Measurements from ENCODE around the gene NXPE3.
"Not testable (repeated sequence)": the region's sequence is repeated elsewhere in the genome, so short reads cannot be mapped to it uniquely, and the experiment has no call there.

NXPE3 gene

DNA sequence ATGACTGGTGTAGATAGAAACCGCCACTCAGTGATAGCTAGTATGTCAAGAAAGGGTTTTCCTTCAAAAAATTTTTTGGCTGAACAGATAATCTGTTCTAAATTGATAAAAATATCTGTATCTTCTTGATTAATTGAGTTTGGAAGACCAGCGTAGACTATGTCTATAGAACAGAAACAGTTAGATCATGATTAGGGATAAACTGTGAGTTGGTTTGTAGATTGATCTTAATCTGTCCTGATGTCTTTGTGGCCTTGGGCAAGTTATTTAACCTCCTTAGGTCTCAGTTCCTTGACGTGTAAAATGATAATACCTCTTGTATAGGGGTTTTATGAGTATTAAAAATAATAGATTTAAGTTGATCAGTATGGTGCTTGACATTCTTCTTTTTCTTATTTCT lies 75.0 kb downstream of the NXPE3 start:
- DNase-seq: no peak

DNA sequence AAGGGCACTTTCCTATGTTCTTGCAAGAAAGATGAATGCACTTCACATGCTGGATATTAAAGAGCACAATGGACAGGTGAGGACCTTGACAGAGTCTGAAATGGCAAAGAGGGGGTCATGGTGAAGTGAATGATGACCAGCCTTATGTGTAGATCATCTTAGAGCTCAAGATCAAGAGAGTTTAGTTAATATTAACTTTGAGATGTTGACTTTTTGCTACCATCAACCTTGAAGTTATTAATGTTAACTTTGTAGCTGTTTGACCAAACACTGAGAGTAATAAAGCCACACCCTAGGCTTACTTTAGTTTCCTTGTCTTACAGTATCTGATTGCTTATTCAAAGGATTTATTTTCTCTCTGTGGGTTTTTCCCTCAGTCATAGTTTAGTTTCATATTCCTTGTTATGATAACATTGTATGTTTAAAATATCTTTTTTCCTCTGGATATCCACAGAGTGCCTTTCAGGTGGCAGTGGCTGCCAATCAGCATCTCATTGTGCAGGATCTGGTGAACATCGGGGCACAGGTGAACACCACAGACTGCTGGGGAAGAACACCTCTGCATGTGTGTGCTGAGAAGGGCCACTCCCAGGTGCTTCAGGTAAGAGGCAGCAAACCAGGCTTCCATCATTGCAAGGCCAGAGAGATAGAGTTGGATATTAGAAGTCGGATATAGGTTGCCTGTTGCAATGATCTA lies 75.7 kb downstream of the NXPE3 start:
- no peak for DNase-seq

DNA sequence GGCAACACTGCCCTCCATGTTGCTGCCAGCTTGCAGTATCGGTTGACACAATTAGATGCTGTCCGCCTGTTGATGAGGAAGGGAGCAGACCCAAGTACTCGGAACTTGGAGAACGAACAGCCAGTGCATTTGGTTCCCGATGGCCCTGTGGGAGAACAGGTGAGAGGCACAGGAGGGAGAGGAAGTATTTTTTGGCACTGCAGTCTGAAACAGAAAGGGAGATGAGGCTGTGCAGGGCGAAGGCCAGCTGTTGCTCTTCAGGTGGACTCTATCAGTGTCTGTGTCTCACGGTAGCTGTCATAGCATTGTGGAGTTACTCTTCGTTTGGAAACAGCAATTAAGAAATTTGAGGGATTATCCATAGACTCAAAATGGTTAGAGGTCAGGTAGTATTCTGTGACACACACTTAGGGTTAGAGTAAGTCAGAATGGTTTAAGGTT lies 78.3 kb downstream of the NXPE3 start:
- no peak for DNase-seq

DNA sequence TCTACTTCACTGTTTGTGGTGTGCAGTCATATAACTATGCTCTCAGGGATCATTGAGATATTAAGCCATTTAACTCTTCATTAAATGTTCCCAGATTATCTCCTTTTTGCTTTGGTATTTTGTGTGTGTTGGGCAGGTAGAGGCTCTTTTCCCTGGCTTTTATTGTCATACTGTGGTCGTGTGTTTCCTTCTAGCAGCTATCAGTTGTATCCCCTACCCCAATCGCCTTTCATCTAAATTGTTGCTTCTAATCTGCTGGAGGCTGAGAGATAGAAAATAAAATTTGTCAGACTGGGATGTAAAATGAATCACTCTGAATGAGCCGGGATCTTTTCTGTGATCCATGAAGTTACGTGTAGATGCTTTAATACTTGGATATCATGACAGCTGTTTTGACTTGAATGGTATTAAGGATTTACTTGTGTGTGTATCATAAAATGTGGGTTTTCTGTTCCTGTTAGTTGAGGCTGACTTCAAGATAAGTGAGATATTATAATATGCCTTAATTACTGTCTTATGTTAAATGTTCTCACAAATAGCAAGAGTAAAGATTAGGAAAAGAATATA lies 79.5 kb downstream of the NXPE3 start:
- no peak for DNase-seq

DNA sequence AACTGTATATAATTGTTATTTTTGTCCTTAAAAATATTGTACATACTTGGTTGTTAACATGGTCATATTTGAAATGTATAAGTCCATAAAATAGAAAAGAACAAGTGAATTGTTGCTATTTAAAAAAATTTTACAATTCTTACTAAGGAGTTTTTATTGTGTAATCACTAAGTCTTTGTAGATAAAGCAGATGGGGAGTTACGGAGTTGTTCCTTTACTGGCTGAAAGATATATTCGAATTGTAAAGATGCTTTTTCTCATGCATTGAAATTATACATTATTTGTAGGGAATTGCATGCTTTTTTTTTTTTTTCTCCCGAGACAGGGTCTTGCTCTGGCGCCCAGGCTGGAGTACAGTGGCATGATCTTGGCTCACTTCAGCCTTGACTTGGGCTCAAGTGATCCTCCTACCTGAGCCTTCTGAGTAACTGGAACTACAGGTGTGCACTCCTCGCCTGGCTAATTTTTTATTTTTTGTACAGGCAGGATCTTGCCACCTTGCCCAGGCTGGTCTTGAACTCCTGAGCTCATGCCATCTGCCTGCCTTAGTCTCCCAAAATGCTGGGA lies 81.0 kb downstream of the NXPE3 start:
- no peak for DNase-seq

DNA sequence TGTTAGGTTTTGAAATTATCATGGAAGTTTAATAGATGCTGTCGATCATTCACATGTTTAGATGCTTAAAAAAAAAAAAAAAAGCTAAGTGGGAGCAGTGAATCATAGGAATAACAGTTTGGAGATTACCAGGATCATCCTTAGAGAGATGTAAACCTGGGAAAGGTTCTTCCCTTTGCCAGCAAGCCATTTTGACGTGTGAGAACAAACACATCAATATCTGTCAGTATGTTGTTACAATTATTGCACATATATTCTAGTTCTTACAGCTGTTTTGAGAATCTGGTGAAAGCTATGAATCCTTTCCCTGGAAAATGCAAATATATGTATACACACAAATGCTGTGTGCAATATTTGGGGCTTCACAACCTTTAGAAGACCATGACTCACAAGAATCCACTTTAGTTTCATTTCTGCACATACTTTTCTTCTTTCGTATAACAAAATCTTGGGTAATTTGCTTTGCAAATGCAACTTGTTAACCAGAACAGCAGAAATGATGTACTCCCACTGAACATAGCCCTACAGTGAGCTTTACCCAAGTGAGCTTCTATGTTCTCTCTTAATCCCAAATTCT lies 82.3 kb downstream of the NXPE3 start:
- no peak for DNase-seq

DNA sequence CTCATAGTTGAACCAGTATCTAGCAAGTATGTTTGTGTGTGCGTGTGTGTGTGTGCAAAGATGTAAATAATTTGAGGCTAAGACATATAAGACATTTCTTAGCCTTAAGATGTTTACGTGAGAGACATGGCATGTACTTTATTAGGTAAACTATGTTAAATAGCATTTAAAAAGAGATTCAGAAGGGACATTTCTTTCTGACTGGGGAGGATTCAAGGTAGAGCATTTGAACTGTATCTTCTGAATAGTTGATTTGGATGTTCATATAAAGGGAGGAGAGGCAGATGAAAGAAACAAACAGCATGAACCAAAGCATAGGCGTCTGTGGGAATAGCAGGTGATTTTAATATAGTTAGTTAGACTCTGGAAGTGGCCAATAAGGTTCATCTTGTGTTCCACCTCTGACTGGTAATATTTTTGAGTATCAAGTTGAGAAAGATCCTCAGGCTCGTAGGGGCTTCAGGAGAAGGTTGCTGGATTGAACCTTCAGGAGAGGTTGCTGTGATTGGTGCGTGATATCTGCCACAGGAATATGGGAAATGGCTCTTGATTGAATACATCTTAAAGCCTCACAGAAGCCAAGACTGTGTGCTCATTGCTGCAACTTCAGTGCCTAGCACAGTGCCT lies 82.9 kb downstream of the NXPE3 start:
- no peak for DNase-seq

DNA sequence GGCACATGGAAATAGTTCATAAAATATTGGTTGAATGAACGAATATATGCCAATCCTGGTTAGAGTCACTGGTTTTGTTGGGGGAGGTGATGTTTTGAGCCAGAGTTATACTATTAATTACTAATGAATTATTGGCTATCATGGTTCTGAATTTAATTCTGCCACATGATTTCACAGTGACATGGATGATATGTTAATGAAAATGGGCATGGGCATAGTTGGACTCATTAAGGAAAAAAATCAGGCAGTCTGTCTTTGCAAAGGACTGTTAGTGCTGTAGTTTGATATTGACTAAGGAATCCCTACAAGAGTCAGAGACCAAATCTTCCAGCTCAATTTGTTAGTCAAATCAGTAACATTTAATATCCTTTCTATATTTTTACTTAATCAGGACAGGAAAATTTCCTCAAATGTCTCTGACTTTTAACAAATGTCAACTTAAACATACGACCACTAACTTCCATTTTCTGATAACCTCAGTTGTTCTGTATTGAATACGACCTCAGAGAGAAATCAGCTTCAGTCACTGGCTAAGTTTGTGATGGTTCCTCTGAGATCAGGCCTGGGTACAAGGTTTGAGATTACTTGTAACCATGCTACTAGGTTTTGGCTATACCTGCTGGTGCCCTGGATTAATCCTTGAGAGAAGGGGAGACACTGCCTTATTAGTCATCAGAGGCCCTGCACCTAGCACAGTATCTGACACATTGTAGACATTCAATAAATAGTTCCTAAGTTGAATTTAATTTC lies 83.6 kb downstream of the NXPE3 start:
- no peak for DNase-seq

DNA sequence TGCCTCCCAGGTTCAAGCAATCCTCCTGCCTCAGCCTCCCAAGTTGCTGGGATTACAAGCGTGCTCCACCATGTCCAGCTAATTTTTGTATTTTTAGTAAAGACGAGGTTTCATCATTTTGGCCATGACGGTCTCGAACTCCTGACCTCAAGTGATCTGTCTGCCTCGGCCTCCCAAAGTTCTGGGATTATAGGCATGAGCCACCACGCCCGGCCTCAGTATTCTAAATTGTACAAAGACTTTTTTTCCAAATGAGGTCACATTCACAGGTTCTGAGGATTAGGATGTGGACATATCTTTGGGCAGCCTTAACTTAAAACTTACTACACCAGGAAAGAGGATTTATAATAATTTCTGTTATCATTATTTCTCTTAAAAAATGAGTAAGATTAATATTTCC lies 85.9 kb downstream of the NXPE3 start:
- not testable (repeated sequence) for DNase-seq

DNA sequence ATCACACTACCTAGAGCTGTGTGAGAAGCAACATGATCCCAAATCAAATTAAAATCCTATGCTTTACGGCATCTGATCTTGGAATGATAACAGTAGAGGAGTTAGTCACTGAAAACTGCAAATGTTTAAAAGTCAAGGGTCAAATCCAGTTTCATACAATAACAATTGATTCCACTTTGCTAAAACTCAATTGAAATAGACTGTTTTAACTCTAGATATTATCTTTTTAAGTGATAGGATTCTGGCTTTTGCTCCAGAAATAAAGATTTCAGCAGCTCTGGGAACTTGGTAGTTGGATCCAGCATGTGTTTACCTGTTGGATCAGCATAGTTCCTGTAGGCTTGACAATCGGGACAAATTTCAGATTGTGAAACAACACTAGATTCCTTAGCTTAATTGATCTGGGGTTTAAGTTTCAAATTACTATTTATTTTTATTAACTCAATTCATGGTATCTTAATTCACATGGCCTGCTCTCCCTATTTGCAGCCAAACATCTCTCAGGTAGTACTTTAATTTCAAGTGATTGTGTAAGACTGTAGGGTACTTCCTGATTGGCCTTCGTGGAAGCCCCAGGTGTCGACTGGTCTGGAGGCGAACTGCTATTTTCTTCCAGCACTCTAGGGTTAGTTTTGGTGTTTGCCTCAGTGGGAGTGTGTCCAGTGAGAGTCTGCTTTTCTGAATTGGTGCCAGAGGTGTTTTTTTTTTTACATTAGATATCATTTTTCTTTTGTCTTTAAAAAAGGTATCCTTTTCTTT lies 86.9 kb downstream of the NXPE3 start:
- peak; percentile 12 for DNase-seq

DNA sequence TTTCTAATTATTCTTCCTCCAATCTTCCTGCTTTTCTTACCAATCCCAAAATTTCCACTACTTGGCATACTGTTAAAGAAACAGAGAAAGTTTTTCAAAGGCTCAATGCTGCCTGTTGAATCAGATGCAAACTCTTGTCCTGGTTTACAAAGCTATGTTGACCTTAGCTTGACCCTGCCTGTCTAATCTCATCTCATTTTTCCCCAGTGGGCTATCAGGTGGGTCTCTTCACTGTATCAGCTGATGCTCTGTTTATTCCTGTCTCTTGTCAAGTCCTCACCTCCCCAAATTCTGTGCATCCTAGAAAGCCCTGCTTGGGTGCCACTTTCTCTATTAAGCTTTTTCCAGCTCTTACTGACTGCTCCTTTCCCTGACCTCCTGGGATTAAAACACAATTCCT lies 88.5 kb downstream of the NXPE3 start:
- no peak for DNase-seq

DNA sequence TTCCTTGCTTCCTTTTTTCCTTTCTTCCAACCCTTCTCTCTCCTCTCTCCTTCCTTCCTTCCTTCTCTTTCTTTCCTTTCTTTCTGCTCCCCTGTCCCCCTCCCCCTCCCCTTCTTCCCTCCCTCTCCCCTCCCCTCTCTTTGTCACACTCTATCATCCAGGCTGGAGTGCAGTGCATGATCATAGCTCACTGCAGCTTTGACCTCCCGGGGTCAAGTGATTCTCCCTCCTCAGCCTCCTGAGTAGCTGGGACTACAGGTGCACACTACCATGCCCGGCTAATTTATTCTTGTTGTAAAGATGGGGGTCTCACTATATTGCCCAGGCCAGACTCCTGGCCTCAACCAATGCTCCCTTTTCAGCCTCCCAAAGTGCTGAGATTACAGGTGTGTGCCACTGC lies 89.0 kb downstream of the NXPE3 start:
- DNase-seq: no peak

DNA sequence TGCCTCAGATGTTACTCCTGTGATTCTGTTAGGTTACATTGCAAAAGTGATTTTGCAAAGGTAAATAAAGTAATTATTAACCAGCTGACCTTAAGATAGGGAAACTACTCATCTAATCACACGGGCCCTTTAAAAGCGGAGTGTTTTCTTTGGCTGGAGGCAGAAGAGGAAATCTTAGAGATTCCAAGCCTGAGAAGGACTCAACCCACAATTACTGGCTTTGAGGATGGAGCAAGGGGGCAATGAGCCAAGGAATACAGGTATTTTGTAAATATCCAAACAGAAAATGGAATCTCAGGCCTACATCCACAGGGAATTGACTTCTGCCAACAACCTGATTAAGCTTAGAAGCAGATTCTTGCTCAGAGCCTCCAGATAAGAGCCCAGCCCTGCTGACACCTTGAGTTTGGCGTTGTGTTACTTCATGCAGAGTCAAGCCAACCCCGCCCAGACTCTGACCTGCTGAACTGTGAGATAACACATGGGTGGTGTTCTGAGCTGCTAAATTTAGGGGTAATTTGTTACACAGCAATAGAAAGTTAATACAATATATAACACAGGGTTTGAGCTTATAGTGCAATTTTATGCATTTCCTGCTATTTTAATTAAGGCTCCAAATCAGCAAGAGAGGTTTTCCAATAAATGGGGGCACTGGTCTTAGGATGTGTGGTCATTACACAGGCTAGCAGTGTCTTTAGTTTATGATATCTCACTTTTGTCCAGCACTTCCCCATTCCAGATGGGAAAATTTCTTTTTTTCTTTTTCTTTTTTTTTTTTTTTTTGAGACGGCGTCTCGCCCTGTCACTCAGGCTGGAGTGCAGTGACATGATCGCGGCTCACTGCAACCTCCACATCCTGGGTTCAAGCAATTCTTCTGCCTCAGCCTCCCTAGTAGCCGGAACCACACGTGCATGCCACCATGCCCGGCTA lies 89.8 kb downstream of the NXPE3 start:
- DNase-seq: no peak

DNA sequence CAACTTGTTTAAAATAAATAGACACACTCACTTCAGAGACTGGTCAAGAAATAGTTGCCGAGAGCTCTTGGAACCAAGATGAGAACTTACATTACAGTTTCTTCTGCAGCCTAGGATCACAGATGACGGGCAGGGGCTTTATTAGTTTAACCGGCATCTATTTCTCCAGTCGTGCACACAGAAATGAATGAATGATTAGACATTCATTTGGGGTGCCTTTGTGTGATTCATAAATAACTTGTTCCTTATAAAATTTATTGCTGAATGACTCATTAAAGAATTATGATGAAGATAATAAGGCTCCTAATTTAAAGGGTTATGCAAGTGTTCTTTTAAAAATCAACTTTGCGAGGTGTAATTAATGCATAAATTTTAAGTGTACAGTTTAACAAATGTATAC lies 91.1 kb downstream of the NXPE3 start:
- DNase-seq: no peak

DNA sequence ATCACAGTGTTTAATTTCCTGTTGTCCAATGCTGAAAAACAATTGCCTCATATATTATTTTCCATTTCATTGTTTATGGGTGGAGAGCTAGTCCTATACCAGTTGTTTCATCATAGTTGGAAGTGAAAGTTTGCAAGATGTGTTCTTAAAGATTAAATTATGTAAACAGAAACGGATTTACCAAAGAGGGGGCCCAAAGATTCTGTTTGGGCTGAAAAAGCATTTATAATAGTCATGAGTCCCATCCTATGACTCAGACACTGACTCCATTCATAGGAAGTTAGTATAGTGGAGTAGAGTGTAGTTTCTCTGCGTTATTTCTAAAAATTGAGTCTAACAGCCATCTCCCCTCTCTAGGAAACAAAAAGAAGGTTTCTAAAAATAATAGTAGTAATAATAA lies 94.6 kb downstream of the NXPE3 start:
- no peak for DNase-seq

DNA sequence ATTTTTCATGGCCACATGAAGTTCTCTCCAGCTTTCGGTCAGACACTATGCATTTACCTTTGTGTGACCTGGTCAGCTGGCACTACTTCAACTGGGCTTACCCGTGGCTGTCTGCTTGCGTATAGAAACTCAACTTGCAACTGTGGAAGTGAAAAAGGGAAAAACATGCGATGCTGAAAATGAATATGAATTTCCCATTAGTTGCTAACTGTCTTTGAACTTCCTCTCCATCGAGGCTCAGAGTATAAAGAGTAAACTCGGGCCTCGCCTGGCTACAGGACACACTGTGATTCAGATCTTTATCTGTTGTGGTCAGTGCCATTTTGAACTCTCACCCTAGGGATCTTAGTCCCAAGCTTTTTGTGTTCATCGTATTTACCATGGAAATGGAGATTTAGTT lies 97.1 kb downstream of the NXPE3 start:
- DNase-seq: no peak

Data from NCI-H510A treated with DMSO at 0.1 percent for 48 hours (cell line).